HG03039 (cell line): ENCODE results near the gene DRD5.

ENCODE experiments used
- ATAC-seq: cut with Tn5 transposase; IDR thresholded peaks from one replicate; pipeline ENCODE4 v1.9.1; 2021; ENCODE audit warnings: mild to moderate bottlenecking, moderate library complexity; ENCODE audit not compliant: unreplicated experiment

DRD5 gene

DNA sequence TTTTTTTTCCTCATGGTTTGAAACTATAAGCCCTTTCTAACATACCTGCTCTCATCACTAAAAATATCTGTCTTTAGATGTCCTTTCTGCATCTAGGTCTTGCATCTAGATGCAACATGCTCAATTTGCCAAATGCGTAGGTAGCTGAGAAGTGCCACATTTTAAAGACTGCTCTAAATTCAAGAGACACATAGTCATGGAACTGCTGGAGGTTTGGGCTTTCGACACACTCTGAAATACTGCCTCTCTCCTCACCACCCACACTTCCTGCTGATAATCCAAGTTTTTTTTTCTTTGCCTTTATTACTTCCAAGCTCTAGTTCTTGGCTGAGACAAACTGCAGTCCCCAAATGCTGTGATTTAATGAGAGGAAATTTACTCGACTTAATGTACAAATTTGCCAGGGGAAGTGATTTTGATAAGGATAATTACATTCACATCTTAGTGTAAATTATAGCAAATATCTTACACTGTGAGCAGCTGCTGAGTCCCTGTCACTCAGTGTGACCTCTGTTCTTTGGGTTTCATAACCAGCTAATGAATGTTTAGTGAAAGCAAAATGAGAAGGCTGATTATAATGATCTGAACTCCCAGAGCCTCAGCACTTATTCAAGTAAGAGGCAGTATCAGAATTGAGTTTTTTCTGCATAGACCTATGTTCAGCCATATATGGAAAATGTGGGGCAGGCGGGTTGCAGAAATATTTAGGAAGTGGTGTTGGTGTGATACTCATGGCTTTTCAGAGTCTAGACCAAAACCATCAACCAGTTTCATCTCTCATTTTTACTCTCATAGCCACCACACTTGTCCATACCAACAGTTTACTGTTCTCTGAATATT, 31.3 kb downstream of the DRD5 start:
- ATAC-seq: peak; percentile 83

DNA sequence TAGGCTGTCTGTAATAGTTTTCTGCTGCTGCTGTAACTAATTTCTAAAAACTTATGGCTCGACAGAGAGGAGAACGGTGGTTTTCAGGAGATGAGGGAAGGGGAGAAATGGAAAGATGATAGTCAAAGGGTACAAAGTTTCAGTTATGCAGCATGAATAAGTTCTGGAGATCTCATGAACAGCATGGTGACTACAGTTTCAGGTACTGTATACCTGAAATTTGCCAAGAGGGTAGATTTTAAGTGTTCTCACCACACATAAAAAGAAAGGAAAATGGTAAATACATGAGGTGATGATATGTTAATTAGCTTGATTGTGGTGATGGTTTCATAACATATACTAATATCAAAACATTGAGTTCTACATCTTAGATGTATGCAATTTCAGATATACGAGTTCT, 34.9 kb downstream of the DRD5 start:
- ATAC-seq: no peak

DNA sequence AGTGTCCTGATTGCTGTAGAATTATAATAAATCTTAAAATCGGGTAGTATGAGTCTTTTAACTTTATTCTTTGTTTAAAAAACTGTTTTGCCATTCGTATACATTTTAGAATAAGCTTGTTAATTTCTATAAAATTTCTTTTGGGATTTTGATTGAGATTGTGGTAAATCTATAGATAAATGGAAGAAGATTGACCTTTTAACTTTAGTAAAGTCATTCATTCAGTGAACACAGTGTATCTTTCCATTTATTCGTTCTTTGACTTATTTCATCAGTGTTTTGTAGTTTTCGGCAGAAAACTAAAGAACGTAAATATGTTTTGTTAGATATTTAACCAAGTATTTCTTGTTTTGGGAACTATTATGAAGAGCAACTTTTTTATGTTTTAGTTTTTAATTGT, 38.9 kb downstream of the DRD5 start:
- ATAC-seq: no peak

DNA sequence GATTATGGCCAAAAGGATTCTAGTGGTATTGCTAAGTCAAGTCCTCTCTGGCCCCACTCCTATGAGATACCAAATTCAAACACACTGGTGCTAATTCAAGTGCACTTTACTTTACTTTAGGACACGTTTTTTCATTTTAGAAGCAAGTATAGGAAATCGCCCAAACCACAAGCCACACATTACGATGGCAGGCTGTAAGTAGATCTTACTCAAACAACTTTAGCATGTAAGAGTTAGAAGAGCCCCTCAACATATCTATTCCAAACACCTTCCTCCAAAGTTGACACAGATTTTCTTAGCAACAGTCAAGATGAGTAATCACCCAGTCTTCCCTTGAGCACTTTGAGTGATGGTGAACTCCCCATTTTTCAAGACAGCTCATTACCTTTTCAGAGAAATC, 43.6 kb downstream of the DRD5 start:
- ATAC-seq: no peak

DNA sequence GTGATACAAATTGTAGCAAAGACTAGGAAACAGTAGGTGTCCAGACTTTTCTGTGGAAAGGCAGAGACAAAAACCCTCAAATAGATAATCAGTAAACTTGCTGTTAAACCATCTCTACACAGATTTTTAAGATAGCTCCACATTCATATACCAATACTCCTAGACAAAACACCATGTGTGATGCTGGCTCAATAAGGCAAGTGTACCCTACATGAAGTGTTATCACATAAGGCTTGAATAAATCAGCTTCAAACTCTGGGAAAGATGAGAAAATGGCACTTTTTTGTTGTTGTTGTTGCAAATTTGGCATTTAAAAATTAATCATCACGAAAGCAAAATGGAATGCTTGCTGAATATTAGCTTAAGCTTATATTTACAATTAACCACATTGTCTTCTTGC, 45.1 kb downstream of the DRD5 start:
- no peak for ATAC-seq

DNA sequence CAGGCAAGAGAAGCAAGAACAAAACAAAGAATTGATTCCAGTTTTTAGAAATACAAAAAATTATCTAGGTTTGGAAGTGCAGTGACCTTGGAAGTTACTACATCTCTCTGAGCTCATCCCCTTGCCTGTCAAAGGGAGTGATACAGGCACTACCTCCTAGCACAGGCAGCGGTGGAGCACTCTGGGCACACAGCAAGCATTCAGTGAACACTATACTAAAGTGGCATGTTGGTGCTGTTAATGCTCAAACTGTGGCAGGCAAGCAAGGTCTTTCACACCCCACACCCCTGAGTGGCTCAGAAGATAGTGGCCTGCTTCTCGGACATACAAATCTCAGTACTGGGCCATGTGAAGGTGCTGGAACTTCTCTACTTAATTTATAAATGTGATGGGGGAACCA, 51.2 kb downstream of the DRD5 start:
- no peak for ATAC-seq

DNA sequence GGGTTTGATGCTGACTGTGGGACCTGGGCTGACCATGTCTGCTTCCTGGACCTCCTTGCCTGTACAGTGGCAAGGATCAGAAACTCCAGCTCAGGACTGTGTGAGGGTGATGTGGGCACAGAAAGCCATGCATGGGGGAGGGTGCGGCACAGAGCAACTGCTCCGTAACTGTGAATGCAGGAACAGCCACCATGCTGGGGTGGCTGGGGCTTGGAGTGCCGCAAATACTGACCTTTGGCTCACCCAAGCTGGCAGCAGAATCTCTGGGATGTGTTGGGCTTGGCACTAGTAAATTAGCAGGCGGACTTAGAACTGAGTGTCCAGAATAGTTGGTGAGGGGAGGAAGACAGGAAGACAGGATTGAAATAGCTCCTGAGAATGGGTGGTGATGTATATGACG, 52.0 kb downstream of the DRD5 start:
- ATAC-seq: no peak
